ENCODE data around the gene BRD1. TPM values are rescaled to one million over a fixed set of nuclear protein-coding genes. Genes with fewer than 3 reads are reported as not detected.
A peak's percentile ranks its signal among the peaks of the same experiment; 100 is the strongest.

The BRD1 gene
- total RNA-seq, 2 donors from 2014 or later = 32.1 to 61.5 TPM

- Histone ChIP-seq H3K4me3 (no peak overlapping the region), H3K4me1 (ENCODE audit: control insufficient read depth in 1 of 2, low read depth in 2 of 2) (peaks cover 0 to 18% of the 10 kb centered on the region in 2 donors), H3K27me3 (replicated peaks; ENCODE audit: insufficient read depth) (no peaks in the 10 kb centered on the region), H3K27ac (no peak overlapping the region), H3K36me3 (no peaks in the 10 kb centered on the region), H3K9me3 (no peaks in the 10 kb centered on the region)
- no peak for TF ChIP-seq CTCF (IDR thresholded peaks at IDR 0.05)
- no peak for ATAC-seq (ENCODE audit: insufficient number of reproducible peaks, low FRiP score, low read depth)
- DNase-seq (ENCODE audit: low spot score) = no peak
These were observed 31.2 kb upstream of the BRD1 start for GRCh38 chr22:49858827-49859226.

- no peaks in the 10 kb centered on the region for H3K27me3 ChIP-seq (replicated peaks; ENCODE audit: insufficient read depth)
- TF ChIP-seq CTCF (IDR thresholded peaks at IDR 0.05) = no peak
- ATAC-seq (ENCODE audit: insufficient number of reproducible peaks, low FRiP score, low read depth) = no peak
- no peak for DNase-seq (ENCODE audit: low spot score)
- H3K36me3 ChIP-seq = no peaks in the 10 kb centered on the region
- H3K9me3 ChIP-seq = no peaks in the 10 kb centered on the region
- no peak overlapping the region for H3K27ac ChIP-seq
- H3K4me3 ChIP-seq = no peak overlapping the region
- peaks cover 3 to 23% of the 10 kb centered on the region in 2 donors for H3K4me1 ChIP-seq (ENCODE audit: control insufficient read depth in 1 of 2, low read depth in 2 of 2)
These were observed 29.3 kb upstream of the BRD1 start for GRCh38 chr22:49856766-49857618.

GRCh38 chr22:49856343-49856742 lies 28.7 kb upstream of the BRD1 start:
- no peaks in the 10 kb centered on the region for H3K27me3 ChIP-seq (replicated peaks; ENCODE audit: insufficient read depth)
- ATAC-seq (ENCODE audit: insufficient number of reproducible peaks, low FRiP score, low read depth) (no peak), DNase-seq (ENCODE audit: low spot score) (no peak)
- peaks cover 3 to 23% of the 10 kb centered on the region in 2 donors for H3K4me1 ChIP-seq (ENCODE audit: control insufficient read depth in 1 of 2, low read depth in 2 of 2)
- no peak for TF ChIP-seq CTCF (IDR thresholded peaks at IDR 0.05)
- H3K9me3 ChIP-seq = no peaks in the 10 kb centered on the region
- no peak overlapping the region for H3K4me3 ChIP-seq
- H3K27ac ChIP-seq = no peak overlapping the region
- no peaks in the 10 kb centered on the region for H3K36me3 ChIP-seq

- DNase-seq (ENCODE audit: low spot score) (no peak), ATAC-seq (ENCODE audit: insufficient number of reproducible peaks, low FRiP score, low read depth) (no peak)
- H3K27ac ChIP-seq = no peak overlapping the region
- TF ChIP-seq CTCF (IDR thresholded peaks at IDR 0.05) = no peak
- H3K36me3 ChIP-seq = no peaks in the 10 kb centered on the region
- H3K27me3 ChIP-seq (replicated peaks; ENCODE audit: insufficient read depth) = no peaks in the 10 kb centered on the region
- H3K9me3 ChIP-seq = no peaks in the 10 kb centered on the region
- peaks cover 3 to 23% of the 10 kb centered on the region in 2 donors for H3K4me1 ChIP-seq (ENCODE audit: control insufficient read depth in 1 of 2, low read depth in 2 of 2)
- peak overlapping the region; percentile 87 for H3K4me3 ChIP-seq
These were observed 27.7 kb upstream of the BRD1 start for GRCh38 chr22:49855251-49855911.
